SK-N-SH (cell line): ENCODE data around the gene SZT2. TPM values are rescaled to one million over a fixed set of nuclear protein-coding genes. Genes with fewer than 3 reads are reported as not detected.

ENCODE experiments used
- CTCF ChIA-PET: fragments of 300-600, 350-600 bp; formaldehyde crosslinking; extraction: SDS; loops from one replicate; lab custom pipeline; 2021; lab: Yijun Ruan, JAX
- POLR2A ChIA-PET: fragments of 350-600 bp; sonication (Branson Sonifier 250); formaldehyde crosslinking; extraction: SDS; loops from one replicate; lab custom pipeline; 2020; ENCODE audit warnings: antibody characterized with exemption, inconsistent platforms; lab: Yijun Ruan, JAX
- DNase-seq: peaks from one replicate; pipeline ENCODE4 v3.0.0; 2012
- H2AFZ ChIP-seq: fragments of 200-600 bp; sonication (generic); 2 replicates; pipeline ENCODE4 v1.8.1; 2016; ENCODE audit warnings: antibody characterized with exemption, mild to moderate bottlenecking, low read depth
- H3F3A ChIP-seq: fragments of 200-600 bp; sonication (generic); replicated peaks from 2 replicates; pipeline ENCODE3; 2016; ENCODE audit warnings: antibody characterized with exemption, mild to moderate bottlenecking; ENCODE audit not compliant: insufficient read depth
- H3K27ac ChIP-seq, 2 experiments: fragments of 200-500 bp in 1 of 2; fragments of 200-600 bp in 1 of 2; sonication (Bioruptor generic) in 1 of 2; sonication (generic), shearing (Covaris generic) in 1 of 2; 2 replicates each; pipeline versions ENCODE4 v1.5.1 to v1.6.1; 2014 to 2016; ENCODE audit warnings: low read depth in 2 of 2, inconsistent platforms in 1 of 2, low read length in 1 of 2, mild to moderate bottlenecking in 1 of 2, mixed read lengths in 1 of 2
- H3K27me3 ChIP-seq: fragments of 200-600 bp; sonication (generic), shearing (Covaris generic); 2 replicates; pipeline ENCODE4 v1.6.1; 2016; ENCODE audit warnings: mixed run types; ENCODE audit not compliant: insufficient read depth
- H3K36me3 ChIP-seq, 2 experiments: fragments of 200-500 bp in 1 of 2; fragments of 200-600 bp in 1 of 2; sonication (Bioruptor generic) in 1 of 2; sonication (generic) in 1 of 2; replicated peaks in 1 of 2; 2 replicates each; pipeline versions ENCODE3 to v1.5.1; 2014 to 2016; ENCODE audit warnings: low read length in 1 of 2, mild to moderate bottlenecking in 1 of 2; ENCODE audit not compliant: insufficient read depth in 2 of 2, control insufficient read depth in 1 of 2
- H3K4me1 ChIP-seq, 2 experiments: fragments of 200-500 bp in 1 of 2; fragments of 200-600 bp in 1 of 2; sonication (Bioruptor generic) in 1 of 2; sonication (generic), shearing (Covaris generic) in 1 of 2; 2 replicates each; pipeline versions ENCODE4 v1.5.1 to v1.6.1; 2014 to 2016; ENCODE audit warnings: low read depth in 1 of 2, low read length in 1 of 2, mixed run types in 1 of 2; ENCODE audit not compliant: insufficient read depth in 2 of 2, control insufficient read depth in 1 of 2
- H3K4me2 ChIP-seq: fragments of 200-600 bp; sonication (generic), shearing (Covaris generic); 2 replicates; pipeline ENCODE4 v1.6.1; 2017; ENCODE audit warnings: mixed run types
- H3K4me3 ChIP-seq, 2 experiments: fragments of 200-500 bp in 1 of 2; fragments of 200-600 bp in 1 of 2; sonication (Bioruptor generic) in 1 of 2; sonication (generic), shearing (Covaris generic) in 1 of 2; 2 replicates each; pipeline versions ENCODE4 v1.5.1 to v1.8.1; 2014 to 2016; ENCODE audit warnings: low read depth in 2 of 2, inconsistent platforms in 1 of 2, low read length in 1 of 2, mild to moderate bottlenecking in 1 of 2, mixed read lengths in 1 of 2, moderate library complexity in 1 of 2
- H3K79me2 ChIP-seq: fragments of 200-600 bp; sonication (generic); 2 replicates; pipeline ENCODE4 v1.8.1; 2017; ENCODE audit warnings: mild to moderate bottlenecking; ENCODE audit not compliant: insufficient read depth
- H3K9ac ChIP-seq: fragments of 200-600 bp; sonication (generic); 2 replicates; pipeline ENCODE4 v1.6.1; 2017; ENCODE audit warnings: mixed run types
- H3K9me2 ChIP-seq: fragments of 200-600 bp; sonication (generic); 2 replicates; pipeline ENCODE4 v1.6.1; 2017; ENCODE audit warnings: mixed run types
- H3K9me3 ChIP-seq: fragments of 200-600 bp; sonication (generic); 2 replicates; pipeline ENCODE4 v1.6.1; 2017; ENCODE audit warnings: mixed run types, mild to moderate bottlenecking, moderate library complexity
- H4K20me1 ChIP-seq: fragments of 200-600 bp; sonication (generic); 2 replicates; pipeline ENCODE4 v1.6.1; 2017; ENCODE audit warnings: mild to moderate bottlenecking, mixed run types; ENCODE audit not compliant: insufficient read depth
- CHD2 ChIP-seq: fragments of 150-350 bp; IDR thresholded peaks from 2 replicates; pipeline ENCODE4 v1.6.1; 2018; ENCODE audit warnings: low read length; ENCODE audit not compliant: partially characterized antibody
- ELF1 ChIP-seq: IDR thresholded peaks from 2 replicates; pipeline ENCODE4 v1.4.0; 2012
- FOSL2 ChIP-seq: IDR thresholded peaks from 2 replicates; pipeline ENCODE4 v1.4.0; 2012; ENCODE audit warnings: low read depth, mild to moderate bottlenecking, moderate library complexity, borderline replicate concordance
- FOXJ3 ChIP-seq: sonication (generic); formaldehyde crosslinking; IDR thresholded peaks from 2 replicates; pipeline ENCODE4 v1.5.1; 2020; ENCODE audit warnings: mild to moderate bottlenecking, missing genetic modification reagents
- GABPA ChIP-seq: IDR thresholded peaks from 2 replicates; pipeline ENCODE4 v1.4.0; 2012; ENCODE audit warnings: low read depth, mild to moderate bottlenecking
- JUND ChIP-seq: IDR thresholded peaks from 2 replicates; pipeline ENCODE4 v1.4.0; 2012
- NRF1 ChIP-seq: IDR thresholded peaks from 2 replicates; pipeline ENCODE4 v1.6.1; 2012; ENCODE audit warnings: low read depth, mild to moderate bottlenecking, low read length
- RAD21 ChIP-seq: IDR thresholded peaks from 2 replicates; pipeline ENCODE4 v1.6.1; 2012; ENCODE audit warnings: mild to moderate bottlenecking, low read length
- RCOR1 ChIP-seq: fragments of 150-350 bp; IDR thresholded peaks from 2 replicates; pipeline ENCODE4 v1.6.1; 2017; ENCODE audit warnings: antibody characterized with exemption, low read length
- SMC3 ChIP-seq: IDR thresholded peaks from 2 replicates; pipeline ENCODE4 v1.6.1; 2012; ENCODE audit warnings: low read depth, low read length, improper control_type of control experiment
- USF1 ChIP-seq: IDR thresholded peaks from 2 replicates; pipeline ENCODE4 v1.4.0; 2012; ENCODE audit warnings: low read depth, borderline replicate concordance
- USF2 ChIP-seq: fragments of 150-350 bp; IDR thresholded peaks from 2 replicates; pipeline ENCODE4 v1.6.1; 2017; ENCODE audit warnings: antibody characterized with exemption, low read length, low read depth, borderline replicate concordance
- YY1 ChIP-seq: IDR thresholded peaks from 2 replicates; pipeline ENCODE4 v1.4.0; 2012; ENCODE audit warnings: low read depth, mild to moderate bottlenecking
- ZBTB33 ChIP-seq: IDR thresholded peaks from 2 replicates; pipeline ENCODE4 v1.4.0; 2012; ENCODE audit warnings: low read depth, borderline replicate concordance
- WGBS: methylation state at CpG from one replicate; pipeline ENCODE4 v1.1.6; 2017; ENCODE audit warnings: low lambda C conversion rate; 5-methylcytosine and 5-hydroxymethylcytosine counted together
- polyA plus RNA-seq, 3 experiments: library from polyadenylated mRNA; depleted of rRNA; stranded (reverse); fragments of >200 nt; gene quantifications; 2 replicates each; pipeline ENCODE4 v1.2.3, GENCODE V29; 2012
- TF ChIP-seq, protein P1 (sequence below): IDR thresholded peaks from 2 replicates; pipeline ENCODE4 v1.4.0; 2012; ENCODE audit warnings: low read depth

SZT2 gene
- polyA plus RNA-seq, 1 of the 3 experiments (the other 2 are of a cell fraction) = 12.9 TPM

- TF ChIP-seq USF1 = no peak
- TF ChIP-seq FOXJ3 (CRISPR knock-in tag) = no peak
- no peak for TF ChIP-seq ELF1
- TF ChIP-seq GABPA = no peak
- no peak for TF ChIP-seq USF2
- TF ChIP-seq YY1 = no peak
- CTCF ChIA-PET = interaction anchor here (1.4 to 5.4 kb wide), 2 partner anchors 13 to 214 kb away, joined by 4 to 20 read pairs; no protein-coding TSS in a partner anchor
- POLR2A ChIA-PET = interaction anchor here (0.9 kb wide), 1 partner anchor 13 kb away, joined by 3 read pairs; the partner anchor contains the start of gene HYI
- H2AFZ ChIP-seq = no peak overlapping the region
- 98% methylated on average over 13 of the region's 15 CpGs for WGBS
- no peaks in the 10 kb centered on the region for H3K9me3 ChIP-seq
- H3K36me3 ChIP-seq = peaks cover 3 to 79% of the 10 kb centered on the region in 2 experiments
- H3K79me2 ChIP-seq = no peaks in the 10 kb centered on the region
- no peaks in the 10 kb centered on the region for H4K20me1 ChIP-seq
- no peaks in the 10 kb centered on the region; a peak in 1 of 4 replicates for H3K4me1 ChIP-seq
- H3K4me3 ChIP-seq = no peak overlapping the region
- H3K9me2 ChIP-seq = no peaks in the 10 kb centered on the region
- H3F3A ChIP-seq = no peaks in the 10 kb centered on the region
- H3K27ac ChIP-seq = no peak overlapping the region
- H3K27me3 ChIP-seq = no peaks in the 10 kb centered on the region
- no peak for DNase-seq
- H3K4me2 ChIP-seq = no peak overlapping the region
- no peak overlapping the region for H3K9ac ChIP-seq
Observed at GRCh38 chr1:43441166-43441893, 51.6 kb downstream of the SZT2 start.

DNA sequence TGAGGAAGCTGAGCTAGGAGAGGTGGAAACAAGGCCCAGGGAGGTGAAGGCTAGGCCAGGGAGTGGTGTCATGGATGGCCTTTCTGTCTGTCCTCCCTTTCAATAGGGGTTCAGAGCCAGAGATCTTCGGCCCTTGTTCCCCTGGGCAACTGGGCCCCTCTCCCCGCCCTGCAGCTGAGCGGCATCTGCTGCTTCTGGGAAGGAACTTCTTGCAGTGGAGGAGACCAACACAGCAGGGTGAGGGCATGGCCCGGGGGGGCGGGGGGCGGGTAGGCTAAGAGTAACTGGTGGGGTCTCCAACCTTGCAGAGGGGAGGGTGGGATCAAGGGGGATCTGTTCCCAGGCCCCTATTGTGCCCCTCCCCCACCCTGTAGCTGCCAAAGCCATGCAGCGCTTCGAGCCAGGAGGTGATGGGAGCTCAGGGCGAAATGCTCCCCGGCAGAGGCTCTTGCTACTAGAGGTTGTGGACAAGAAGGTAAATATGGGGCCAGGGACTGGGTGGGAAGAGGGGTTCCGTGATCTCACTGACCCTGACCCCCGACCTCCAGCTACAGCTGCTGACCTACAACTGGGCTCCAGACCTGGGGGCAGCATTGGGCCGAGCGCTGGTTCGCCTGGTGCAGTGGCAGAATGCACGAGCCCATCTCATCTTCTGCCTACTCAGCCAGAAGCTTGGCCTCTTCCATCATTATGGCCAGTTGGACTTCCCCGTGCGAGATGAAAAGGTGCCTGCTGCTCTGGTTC lies 52.4 kb downstream of the SZT2 start:
- no peak for TF ChIP-seq FOSL2
- no peak for TF ChIP-seq NRF1
- TF ChIP-seq USF1 = no peak
- TF ChIP-seq ZBTB33 = no peak
- TF ChIP-seq RCOR1 = no peak
- TF ChIP-seq, protein P1, sequence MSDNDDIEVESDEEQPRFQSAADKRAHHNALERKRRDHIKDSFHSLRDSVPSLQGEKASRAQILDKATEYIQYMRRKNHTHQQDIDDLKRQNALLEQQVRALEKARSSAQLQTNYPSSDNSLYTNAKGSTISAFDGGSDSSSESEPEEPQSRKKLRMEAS = no peak
- no peak for TF ChIP-seq CHD2
- no peak for TF ChIP-seq RAD21
- no peak for TF ChIP-seq SMC3
- no peak for TF ChIP-seq JUND
- H2AFZ ChIP-seq = no peak overlapping the region
- 96% methylated on average over 10 of the region's 18 CpGs for WGBS
- H3K27ac ChIP-seq = no peak overlapping the region
- ChIA-PET CTCF (interaction anchor here (1.4 to 5.4 kb wide), 2 partner anchors 13 to 215 kb away, joined by 4 to 20 read pairs; no protein-coding TSS in a partner anchor), POLR2A (interaction anchor here (0.9 kb wide), 1 partner anchor 12 kb away, joined by 3 read pairs; the partner anchor contains the start of gene HYI)
- DNase-seq = no peak
- no peak overlapping the region for H3K4me3 ChIP-seq
- H3K79me2 ChIP-seq = no peaks in the 10 kb centered on the region
- no peaks in the 10 kb centered on the region for H3F3A ChIP-seq
- H3K36me3 ChIP-seq = peaks cover 3 to 80% of the 10 kb centered on the region in 2 experiments
- H3K4me2 ChIP-seq = no peak overlapping the region
- H3K9me3 ChIP-seq = no peaks in the 10 kb centered on the region
- H3K27me3 ChIP-seq = no peaks in the 10 kb centered on the region
- H4K20me1 ChIP-seq = no peaks in the 10 kb centered on the region
- H3K9ac ChIP-seq = no peak overlapping the region
- H3K9me2 ChIP-seq = no peaks in the 10 kb centered on the region
- no peaks in the 10 kb centered on the region; a peak in 1 of 4 replicates for H3K4me1 ChIP-seq
